A673 (cell line): ENCODE measurements around the gene MYBPC3.

ENCODE experiments used
- EZH2 ChIP-seq: fragments of 200-600 bp; sonication (generic); IDR thresholded peaks from 2 replicates; pipeline ENCODE4 v1.6.1; 2017; ENCODE audit warnings: borderline replicate concordance, low read depth, mild to moderate bottlenecking, mixed read lengths, antibody characterized with exemption, low read length; ENCODE audit not compliant: poor library complexity, severe bottlenecking
- TF ChIP-seq, protein P1 (sequence below): fragments of 300-800, 200-600 bp; sonication (generic); conservative IDR thresholded peaks from 2 replicates; pipeline ENCODE4 v1.5.1; 2017; ENCODE audit warnings: low read depth, mild to moderate bottlenecking, antibody characterized with exemption, low read length, moderate library complexity, mixed read lengths

DNA sequence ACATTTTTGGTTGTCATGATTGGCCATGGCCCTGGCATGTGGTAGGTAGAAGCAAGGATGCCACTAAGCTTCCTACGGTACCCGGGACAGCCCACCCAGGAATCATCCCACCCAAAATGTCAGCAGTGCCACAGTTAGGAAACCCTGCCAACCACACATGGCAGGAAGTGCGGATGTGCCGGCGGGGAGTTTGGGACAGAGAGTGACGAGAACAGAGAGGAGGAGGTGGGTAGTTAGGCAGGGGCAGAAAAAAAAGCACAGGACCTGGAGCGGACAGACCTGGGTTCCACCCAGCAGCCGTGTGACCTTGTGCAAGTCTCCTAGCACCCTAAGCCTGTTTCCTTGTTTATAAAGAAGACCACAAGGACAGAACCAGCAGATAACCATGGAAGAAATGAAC, 22.5 kb upstream of the MYBPC3 start:
- TF ChIP-seq, protein P1, sequence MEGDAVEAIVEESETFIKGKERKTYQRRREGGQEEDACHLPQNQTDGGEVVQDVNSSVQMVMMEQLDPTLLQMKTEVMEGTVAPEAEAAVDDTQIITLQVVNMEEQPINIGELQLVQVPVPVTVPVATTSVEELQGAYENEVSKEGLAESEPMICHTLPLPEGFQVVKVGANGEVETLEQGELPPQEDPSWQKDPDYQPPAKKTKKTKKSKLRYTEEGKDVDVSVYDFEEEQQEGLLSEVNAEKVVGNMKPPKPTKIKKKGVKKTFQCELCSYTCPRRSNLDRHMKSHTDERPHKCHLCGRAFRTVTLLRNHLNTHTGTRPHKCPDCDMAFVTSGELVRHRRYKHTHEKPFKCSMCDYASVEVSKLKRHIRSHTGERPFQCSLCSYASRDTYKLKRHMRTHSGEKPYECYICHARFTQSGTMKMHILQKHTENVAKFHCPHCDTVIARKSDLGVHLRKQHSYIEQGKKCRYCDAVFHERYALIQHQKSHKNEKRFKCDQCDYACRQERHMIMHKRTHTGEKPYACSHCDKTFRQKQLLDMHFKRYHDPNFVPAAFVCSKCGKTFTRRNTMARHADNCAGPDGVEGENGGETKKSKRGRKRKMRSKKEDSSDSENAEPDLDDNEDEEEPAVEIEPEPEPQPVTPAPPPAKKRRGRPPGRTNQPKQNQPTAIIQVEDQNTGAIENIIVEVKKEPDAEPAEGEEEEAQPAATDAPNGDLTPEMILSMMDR: no peak
- TF ChIP-seq EZH2: no peak
